Gastroesophageal sphincter (tissue), 3 donors: ENCODE data around the gene INVS.

Experiments
- EP300 ChIP-seq: sonication (generic); formaldehyde crosslinking; IDR thresholded peaks from one replicate; pipeline ENCODE4 v1.6.1; 2017; ENCODE audit warnings: antibody characterized with exemption, mild to moderate bottlenecking
- POLR2A ChIP-seq, 2 donors: fragments of 450-650 bp; IDR thresholded peaks; one replicate each; pipeline ENCODE4 v1.6.1; 2017; ENCODE audit warnings: antibody characterized with exemption in 2 of 2, mild to moderate bottlenecking in 2 of 2, moderate library complexity in 1 of 2
- POLR2AphosphoS5 ChIP-seq: sonication (generic); formaldehyde crosslinking; IDR thresholded peaks from one replicate; pipeline ENCODE4 v1.6.1; 2017; ENCODE audit warnings: antibody characterized with exemption
- TF ChIP-seq, protein P1 (sequence below), 4 experiments: fragments of 200-600 bp in 2 of 4; fragments of 450-650 bp in 2 of 4; sonication (generic) in 1 of 4; IDR thresholded peaks; one replicate each; pipeline ENCODE4 v1.5.1; 2017 to 2019; ENCODE audit warnings: antibody characterized with exemption in 4 of 4, mild to moderate bottlenecking in 2 of 4, moderate library complexity in 2 of 4

GRCh38 chr9:100066539-100066938 is 32.5 kb upstream of the INVS start:
- TF ChIP-seq POLR2AphosphoS5 (no peak), EP300 (no peak), POLR2A (IDR thresholded peaks at IDR 0.05) (no peak)
- TF ChIP-seq, protein P1, sequence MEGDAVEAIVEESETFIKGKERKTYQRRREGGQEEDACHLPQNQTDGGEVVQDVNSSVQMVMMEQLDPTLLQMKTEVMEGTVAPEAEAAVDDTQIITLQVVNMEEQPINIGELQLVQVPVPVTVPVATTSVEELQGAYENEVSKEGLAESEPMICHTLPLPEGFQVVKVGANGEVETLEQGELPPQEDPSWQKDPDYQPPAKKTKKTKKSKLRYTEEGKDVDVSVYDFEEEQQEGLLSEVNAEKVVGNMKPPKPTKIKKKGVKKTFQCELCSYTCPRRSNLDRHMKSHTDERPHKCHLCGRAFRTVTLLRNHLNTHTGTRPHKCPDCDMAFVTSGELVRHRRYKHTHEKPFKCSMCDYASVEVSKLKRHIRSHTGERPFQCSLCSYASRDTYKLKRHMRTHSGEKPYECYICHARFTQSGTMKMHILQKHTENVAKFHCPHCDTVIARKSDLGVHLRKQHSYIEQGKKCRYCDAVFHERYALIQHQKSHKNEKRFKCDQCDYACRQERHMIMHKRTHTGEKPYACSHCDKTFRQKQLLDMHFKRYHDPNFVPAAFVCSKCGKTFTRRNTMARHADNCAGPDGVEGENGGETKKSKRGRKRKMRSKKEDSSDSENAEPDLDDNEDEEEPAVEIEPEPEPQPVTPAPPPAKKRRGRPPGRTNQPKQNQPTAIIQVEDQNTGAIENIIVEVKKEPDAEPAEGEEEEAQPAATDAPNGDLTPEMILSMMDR (IDR thresholded peaks at IDR 0.05): no peak
